ENCODE measurements around the gene OR1K1.

- no peak for TF ChIP-seq POU5F1 (IDR thresholded peaks at IDR 0.05; ENCODE audit: borderline replicate concordance, low read depth, low read length, partially characterized antibody)
- no peak for TF ChIP-seq HMG20A (CRISPR knock-in tag; conservative IDR thresholded peaks at IDR 0.05)
- no peak for TF ChIP-seq RAD51 (IDR thresholded peaks at IDR 0.05; ENCODE audit: borderline replicate concordance, low read depth)
- no peak for TF ChIP-seq OTX1 (CRISPR knock-in tag; IDR thresholded peaks at IDR 0.05)
- TF ChIP-seq EWSR1 (IDR thresholded peaks at IDR 0.05; ENCODE audit: borderline replicate concordance, low read depth, partially characterized antibody), result no peak
- TF ChIP-seq BRCA1 (IDR thresholded peaks at IDR 0.05), result no peak
- TF ChIP-seq BRCA1 (CRISPR knock-in tag; IDR thresholded peaks at IDR 0.05), result no peak
- TF ChIP-seq ESRRA (IDR thresholded peaks at IDR 0.05; ENCODE audit: borderline replicate concordance, low read depth), result no peak
- no peak for TF ChIP-seq TAF9B (IDR thresholded peaks at IDR 0.05; ENCODE audit: partially characterized antibody)
Observed at GRCh38 chr9:122816163-122816867, 16.4 kb downstream of the OR1K1 start.
